22Rv1 (cell line): ENCODE data around the gene ANXA2.

Experiments used
- H3K27ac ChIP-seq: fragments of 450-650 bp; 2 replicates; pipeline ENCODE4 v1.5.1; 2017
- CTCF ChIP-seq: fragments of 450-650 bp; IDR thresholded peaks from 2 replicates; pipeline ENCODE4 v1.5.1; 2017; ENCODE audit warnings: mild to moderate bottlenecking
- ZFX ChIP-seq: fragments of 450-650 bp; IDR thresholded peaks from 2 replicates; pipeline ENCODE4 v1.6.1; 2017; ENCODE audit warnings: antibody characterized with exemption, borderline replicate concordance

The ANXA2 gene

GRCh38 chr15:60318216-60318867 is 79.4 kb downstream of the ANXA2 start:
- no peak overlapping the region for H3K27ac ChIP-seq
- TF ChIP-seq ZFX (no peak), CTCF (no peak)

- H3K27ac ChIP-seq: no peak overlapping the region
- TF ChIP-seq CTCF (no peak), ZFX (no peak)
Observed at GRCh38 chr15:60316961-60317360, 80.8 kb downstream of the ANXA2 start.

- H3K27ac ChIP-seq: no peak overlapping the region
- TF ChIP-seq CTCF (no peak), ZFX (no peak)
Observed at GRCh38 chr15:60315878-60316277, 81.9 kb downstream of the ANXA2 start.

- H3K27ac ChIP-seq: no peak overlapping the region
Observed at GRCh38 chr15:60313906-60314305, 83.9 kb downstream of the ANXA2 start.

GRCh38 chr15:60307034-60307433 is 90.8 kb downstream of the ANXA2 start:
- H3K27ac ChIP-seq: no peak overlapping the region
- TF ChIP-seq ZFX (no peak), CTCF (no peak)

More at GRCh38 chr15:60313906-60314305, 83.9 kb downstream of the ANXA2 start:
- TF ChIP-seq ZFX (no peak), CTCF (no peak)

- H3K27ac ChIP-seq: no peak overlapping the region
- TF ChIP-seq ZFX (no peak), CTCF (no peak)
Observed at GRCh38 chr15:60301024-60301423, 96.8 kb downstream of the ANXA2 start.

- TF ChIP-seq CTCF (no peak), ZFX (no peak)
- no peak overlapping the region for H3K27ac ChIP-seq
Observed at GRCh38 chr15:60299452-60300047, 98.2 kb downstream of the ANXA2 start.
